ENCODE measurements around the gene PPP1R11. TPM values are rescaled to one million over a fixed set of nuclear protein-coding genes. Genes with fewer than 3 reads are reported as not detected.

The PPP1R11 gene
- total and polyA plus RNA-seq, 2 of the 13 experiments (the other 11 are each of a cell fraction or from before 2014, with no cell fraction given), result 32.1 to 58.9 TPM

DNA sequence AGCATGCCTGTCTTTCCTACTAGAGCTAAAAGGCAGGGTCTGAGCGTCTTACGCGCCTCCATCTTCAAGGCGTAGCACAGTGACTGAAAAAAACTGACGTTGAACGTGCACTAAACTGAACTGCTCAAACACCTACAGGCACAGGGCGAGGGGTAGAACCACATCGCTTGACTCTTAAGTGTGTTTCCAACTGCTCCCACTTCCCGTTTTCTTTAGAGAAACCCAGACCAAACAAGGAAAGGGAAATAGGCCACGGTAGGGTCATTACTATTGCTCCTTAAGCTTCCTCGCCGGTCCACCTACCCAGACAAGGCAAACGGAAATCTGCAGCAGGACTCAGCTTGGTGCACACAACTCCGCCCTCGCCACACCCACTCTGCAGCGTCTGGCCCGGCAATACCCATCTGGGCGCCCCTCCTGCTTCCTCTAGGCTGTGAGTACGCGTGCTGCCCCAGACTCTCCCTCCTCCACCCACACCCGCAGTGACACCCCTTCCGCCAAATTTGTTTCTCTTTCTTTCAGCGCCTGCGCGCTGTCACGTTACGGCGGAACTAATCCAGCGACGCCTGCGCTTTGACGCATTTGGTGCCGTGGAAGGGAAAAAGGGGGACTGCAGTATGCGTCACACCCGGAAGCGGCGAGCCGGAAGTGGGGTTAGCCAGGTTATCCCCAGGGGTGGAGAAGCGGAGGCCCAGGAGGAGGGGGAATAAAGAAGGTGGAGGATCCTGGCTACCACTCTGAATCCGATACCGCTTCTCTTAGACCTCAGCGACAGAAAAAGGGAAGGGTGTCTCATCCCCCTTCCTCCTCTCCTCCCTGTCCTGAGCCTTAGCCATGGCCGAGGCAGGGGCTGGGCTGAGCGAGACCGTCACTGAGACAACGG, at the start of gene PPP1R11 (continued):
- TF ChIP-seq, protein P1, sequence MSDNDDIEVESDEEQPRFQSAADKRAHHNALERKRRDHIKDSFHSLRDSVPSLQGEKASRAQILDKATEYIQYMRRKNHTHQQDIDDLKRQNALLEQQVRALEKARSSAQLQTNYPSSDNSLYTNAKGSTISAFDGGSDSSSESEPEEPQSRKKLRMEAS (IDR thresholded peaks at IDR 0.05), result peak; percentile 95
- TF ChIP-seq RXRA (CRISPR knock-in tag; IDR thresholded peaks at IDR 0.05), result peak; percentile 90
- TF ChIP-seq, protein P2, sequence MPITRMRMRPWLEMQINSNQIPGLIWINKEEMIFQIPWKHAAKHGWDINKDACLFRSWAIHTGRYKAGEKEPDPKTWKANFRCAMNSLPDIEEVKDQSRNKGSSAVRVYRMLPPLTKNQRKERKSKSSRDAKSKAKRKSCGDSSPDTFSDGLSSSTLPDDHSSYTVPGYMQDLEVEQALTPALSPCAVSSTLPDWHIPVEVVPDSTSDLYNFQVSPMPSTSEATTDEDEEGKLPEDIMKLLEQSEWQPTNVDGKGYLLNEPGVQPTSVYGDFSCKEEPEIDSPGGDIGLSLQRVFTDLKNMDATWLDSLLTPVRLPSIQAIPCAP (CRISPR knock-in tag; IDR thresholded peaks at IDR 0.05; ENCODE audit: low read depth), result no peak
- TF ChIP-seq, protein P3, sequence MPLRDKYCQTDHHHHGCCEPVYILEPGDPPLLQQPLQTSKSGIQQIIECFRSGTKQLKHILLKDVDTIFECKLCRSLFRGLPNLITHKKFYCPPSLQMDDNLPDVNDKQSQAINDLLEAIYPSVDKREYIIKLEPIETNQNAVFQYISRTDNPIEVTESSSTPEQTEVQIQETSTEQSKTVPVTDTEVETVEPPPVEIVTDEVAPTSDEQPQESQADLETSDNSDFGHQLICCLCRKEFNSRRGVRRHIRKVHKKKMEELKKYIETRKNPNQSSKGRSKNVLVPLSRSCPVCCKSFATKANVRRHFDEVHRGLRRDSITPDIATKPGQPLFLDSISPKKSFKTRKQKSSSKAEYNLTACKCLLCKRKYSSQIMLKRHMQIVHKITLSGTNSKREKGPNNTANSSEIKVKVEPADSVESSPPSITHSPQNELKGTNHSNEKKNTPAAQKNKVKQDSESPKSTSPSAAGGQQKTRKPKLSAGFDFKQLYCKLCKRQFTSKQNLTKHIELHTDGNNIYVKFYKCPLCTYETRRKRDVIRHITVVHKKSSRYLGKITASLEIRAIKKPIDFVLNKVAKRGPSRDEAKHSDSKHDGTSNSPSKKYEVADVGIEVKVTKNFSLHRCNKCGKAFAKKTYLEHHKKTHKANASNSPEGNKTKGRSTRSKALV (CRISPR knock-in tag; IDR thresholded peaks at IDR 0.05), result peak; percentile 80
- peak; percentile 4; the same call in 1 of the 2 replicates for TF ChIP-seq HNF4A (CRISPR knock-in tag; IDR thresholded peaks at IDR 0.05)
- TF ChIP-seq, protein P4, sequence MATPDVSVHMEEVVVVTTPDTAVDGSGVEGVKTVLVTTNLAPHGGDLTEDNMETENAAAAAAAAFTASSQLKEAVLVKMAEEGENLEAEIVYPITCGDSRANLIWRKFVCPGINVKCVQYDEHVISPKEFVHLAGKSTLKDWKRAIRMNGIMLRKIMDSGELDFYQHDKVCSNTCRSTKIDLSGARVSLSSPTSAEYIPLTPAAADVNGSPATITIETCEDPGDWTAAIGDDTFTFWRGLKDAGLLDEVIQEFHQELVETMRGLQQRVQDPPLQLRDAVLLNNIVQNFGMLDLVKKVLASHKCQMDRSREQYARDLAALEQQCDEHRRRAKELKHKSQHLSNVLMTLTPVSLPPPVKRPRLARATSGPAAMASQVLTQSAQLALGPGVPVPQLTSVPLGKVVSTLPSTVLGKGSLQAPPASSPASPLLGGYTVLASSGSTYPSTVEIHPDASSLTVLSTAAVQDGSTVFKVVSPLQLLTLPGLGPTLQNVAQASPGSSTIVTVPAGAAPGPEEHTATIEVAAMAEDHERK (CRISPR knock-in tag; IDR thresholded peaks at IDR 0.05; ENCODE audit: low read depth), result peak; percentile 82
- TF ChIP-seq, protein P5, sequence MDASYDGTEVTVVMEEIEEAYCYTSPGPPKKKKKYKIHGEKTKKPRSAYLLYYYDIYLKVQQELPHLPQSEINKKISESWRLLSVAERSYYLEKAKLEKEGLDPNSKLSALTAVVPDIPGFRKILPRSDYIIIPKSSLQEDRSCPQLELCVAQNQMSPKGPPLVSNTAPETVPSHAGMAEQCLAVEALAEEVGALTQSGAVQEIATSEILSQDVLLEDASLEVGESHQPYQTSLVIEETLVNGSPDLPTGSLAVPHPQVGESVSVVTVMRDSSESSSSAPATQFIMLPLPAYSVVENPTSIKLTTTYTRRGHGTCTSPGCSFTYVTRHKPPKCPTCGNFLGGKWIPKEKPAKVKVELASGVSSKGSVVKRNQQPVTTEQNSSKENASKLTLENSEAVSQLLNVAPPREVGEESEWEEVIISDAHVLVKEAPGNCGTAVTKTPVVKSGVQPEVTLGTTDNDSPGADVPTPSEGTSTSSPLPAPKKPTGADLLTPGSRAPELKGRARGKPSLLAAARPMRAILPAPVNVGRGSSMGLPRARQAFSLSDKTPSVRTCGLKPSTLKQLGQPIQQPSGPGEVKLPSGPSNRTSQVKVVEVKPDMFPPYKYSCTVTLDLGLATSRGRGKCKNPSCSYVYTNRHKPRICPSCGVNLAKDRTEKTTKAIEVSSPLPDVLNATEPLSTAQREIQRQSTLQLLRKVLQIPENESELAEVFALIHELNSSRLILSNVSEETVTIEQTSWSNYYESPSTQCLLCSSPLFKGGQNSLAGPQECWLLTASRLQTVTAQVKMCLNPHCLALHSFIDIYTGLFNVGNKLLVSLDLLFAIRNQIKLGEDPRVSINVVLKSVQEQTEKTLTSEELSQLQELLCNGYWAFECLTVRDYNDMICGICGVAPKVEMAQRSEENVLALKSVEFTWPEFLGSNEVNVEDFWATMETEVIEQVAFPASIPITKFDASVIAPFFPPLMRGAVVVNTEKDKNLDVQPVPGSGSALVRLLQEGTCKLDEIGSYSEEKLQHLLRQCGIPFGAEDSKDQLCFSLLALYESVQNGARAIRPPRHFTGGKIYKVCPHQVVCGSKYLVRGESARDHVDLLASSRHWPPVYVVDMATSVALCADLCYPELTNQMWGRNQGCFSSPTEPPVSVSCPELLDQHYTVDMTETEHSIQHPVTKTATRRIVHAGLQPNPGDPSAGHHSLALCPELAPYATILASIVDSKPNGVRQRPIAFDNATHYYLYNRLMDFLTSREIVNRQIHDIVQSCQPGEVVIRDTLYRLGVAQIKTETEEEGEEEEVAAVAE (CRISPR knock-in tag; IDR thresholded peaks at IDR 0.05; ENCODE audit: borderline replicate concordance), result peak; percentile 86; the same call in 1 of the 2 replicates
- TF ChIP-seq, protein P6, sequence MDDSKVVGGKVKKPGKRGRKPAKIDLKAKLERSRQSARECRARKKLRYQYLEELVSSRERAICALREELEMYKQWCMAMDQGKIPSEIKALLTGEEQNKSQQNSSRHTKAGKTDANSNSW (CRISPR knock-in tag; IDR thresholded peaks at IDR 0.05; ENCODE audit: borderline replicate concordance), result no peak
- TF ChIP-seq ZMAT3 (CRISPR knock-in tag; conservative IDR thresholded peaks at IDR 0.05), result peak; percentile 65; the same call in 1 of the 2 replicates
- no peak for TF ChIP-seq ZNF337 (CRISPR knock-in tag; IDR thresholded peaks at IDR 0.05; ENCODE audit: borderline replicate concordance, low read depth)
- TF ChIP-seq, protein P7, sequence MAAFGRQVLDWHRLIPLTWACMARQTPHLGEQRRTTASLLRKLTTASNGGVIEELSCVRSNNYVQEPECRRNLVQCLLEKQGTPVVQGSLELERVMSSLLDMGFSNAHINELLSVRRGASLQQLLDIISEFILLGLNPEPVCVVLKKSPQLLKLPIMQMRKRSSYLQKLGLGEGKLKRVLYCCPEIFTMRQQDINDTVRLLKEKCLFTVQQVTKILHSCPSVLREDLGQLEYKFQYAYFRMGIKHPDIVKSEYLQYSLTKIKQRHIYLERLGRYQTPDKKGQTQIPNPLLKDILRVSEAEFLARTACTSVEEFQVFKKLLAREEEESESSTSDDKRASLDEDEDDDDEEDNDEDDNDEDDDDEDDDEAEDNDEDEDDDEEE (CRISPR knock-in tag; IDR thresholded peaks at IDR 0.05), result peak; percentile 69; the same call in 1 of the 2 replicates
- no peak for TF ChIP-seq MED8 (CRISPR knock-in tag; IDR thresholded peaks at IDR 0.05; ENCODE audit: insufficient replicate concordance)
- TF ChIP-seq, protein P8, sequence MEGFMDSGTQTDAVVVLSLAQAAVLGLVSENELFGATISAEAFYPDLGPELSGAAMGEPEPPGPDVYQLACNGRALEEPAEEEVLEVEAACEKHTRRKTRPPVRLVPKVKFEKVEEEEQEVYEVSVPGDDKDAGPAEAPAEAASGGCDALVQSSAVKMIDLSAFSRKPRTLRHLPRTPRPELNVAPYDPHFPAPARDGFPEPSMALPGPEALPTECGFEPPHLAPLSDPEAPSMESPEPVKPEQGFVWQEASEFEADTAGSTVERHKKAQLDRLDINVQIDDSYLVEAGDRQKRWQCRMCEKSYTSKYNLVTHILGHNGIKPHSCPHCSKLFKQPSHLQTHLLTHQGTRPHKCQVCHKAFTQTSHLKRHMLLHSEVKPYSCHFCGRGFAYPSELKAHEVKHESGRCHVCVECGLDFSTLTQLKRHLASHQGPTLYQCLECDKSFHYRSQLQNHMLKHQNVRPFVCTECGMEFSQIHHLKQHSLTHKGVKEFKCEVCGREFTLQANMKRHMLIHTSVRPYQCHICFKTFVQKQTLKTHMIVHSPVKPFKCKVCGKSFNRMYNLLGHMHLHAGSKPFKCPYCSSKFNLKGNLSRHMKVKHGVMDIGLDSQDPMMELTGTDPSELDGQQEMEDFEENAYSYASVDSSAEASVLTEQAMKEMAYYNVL (CRISPR knock-in tag; IDR thresholded peaks at IDR 0.05; ENCODE audit: borderline replicate concordance), result no peak
- peak; percentile 66 for TF ChIP-seq ZNF768 (CRISPR knock-in tag; IDR thresholded peaks at IDR 0.05)
- TF ChIP-seq ISX (CRISPR knock-in tag; conservative IDR thresholded peaks at IDR 0.05), result no peak
